PC-9 (cell line): ENCODE measurements around the gene KRTAP10-10.
"Not testable (repeated sequence)": the region's sequence is repeated elsewhere in the genome, so short reads cannot be mapped to it uniquely, and the experiment has no call there.

Experiments used
- CTCF ChIP-seq: fragments of 200-600 bp; sonication (generic); conservative IDR thresholded peaks from 2 replicates; pipeline ENCODE4 v1.6.1; 2017; ENCODE audit warnings: mixed run types, antibody characterized with exemption, mild to moderate bottlenecking, moderate library complexity
- EZH2 ChIP-seq: fragments of 200-600 bp; sonication (generic); IDR thresholded peaks from 2 replicates; pipeline ENCODE4 v1.8.0; 2017; ENCODE audit warnings: antibody characterized with exemption, low read depth

- TF ChIP-seq CTCF, EZH2: not testable (repeated sequence)
Observed at GRCh38 chr21:44627181-44627822, 9.9 kb upstream of the KRTAP10-10 start.
